GM23248 (cell line): Measurements from ENCODE around the gene DNTTIP2.

ENCODE experiments used
- EZH2 ChIP-seq: fragments of 200-600 bp; sonication (generic); IDR thresholded peaks from 2 replicates; pipeline ENCODE4 v1.6.1; 2018; ENCODE audit warnings: antibody characterized with exemption, mild to moderate bottlenecking; ENCODE audit not compliant: insufficient read depth, poor library complexity, severe bottlenecking
- EZH2phosphoT487 ChIP-seq: fragments of 200-600 bp; sonication (generic); IDR thresholded peaks from 2 replicates; pipeline ENCODE4 v1.6.1; 2018; ENCODE audit warnings: antibody characterized with exemption, moderate library complexity, mild to moderate bottlenecking, low read depth; ENCODE audit not compliant: insufficient read depth

DNA sequence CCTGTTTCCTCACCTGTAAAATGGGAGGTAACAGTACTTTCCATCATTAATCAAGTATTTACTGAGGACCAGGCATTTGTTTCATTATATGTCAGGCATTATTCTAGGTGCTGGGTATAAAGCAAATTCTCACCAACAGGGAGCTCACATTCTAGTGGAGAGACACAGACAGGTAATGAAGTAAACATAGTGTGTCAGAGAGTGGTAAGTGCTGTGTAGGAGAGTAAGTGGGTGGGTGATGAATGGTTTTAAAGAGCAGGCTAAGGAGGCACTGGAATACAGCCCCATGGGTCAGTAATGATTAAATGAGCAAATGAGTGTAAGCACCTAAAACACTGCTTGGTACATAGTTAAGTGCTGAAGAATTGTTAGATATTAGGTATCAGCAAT is 60.4 kb downstream of the DNTTIP2 start:
- TF ChIP-seq EZH2 (no peak), EZH2phosphoT487 (no peak)
